ENCODE measurements around the gene TPGS1. TPM values are rescaled to one million over a fixed set of nuclear protein-coding genes. Genes with fewer than 3 reads are reported as not detected.
A peak's percentile ranks its signal among the peaks of the same experiment; 100 is the strongest.

Gene TPGS1
- total RNA-seq, 1 experiment from 2014 or later, result 26.2 TPM

DNA sequence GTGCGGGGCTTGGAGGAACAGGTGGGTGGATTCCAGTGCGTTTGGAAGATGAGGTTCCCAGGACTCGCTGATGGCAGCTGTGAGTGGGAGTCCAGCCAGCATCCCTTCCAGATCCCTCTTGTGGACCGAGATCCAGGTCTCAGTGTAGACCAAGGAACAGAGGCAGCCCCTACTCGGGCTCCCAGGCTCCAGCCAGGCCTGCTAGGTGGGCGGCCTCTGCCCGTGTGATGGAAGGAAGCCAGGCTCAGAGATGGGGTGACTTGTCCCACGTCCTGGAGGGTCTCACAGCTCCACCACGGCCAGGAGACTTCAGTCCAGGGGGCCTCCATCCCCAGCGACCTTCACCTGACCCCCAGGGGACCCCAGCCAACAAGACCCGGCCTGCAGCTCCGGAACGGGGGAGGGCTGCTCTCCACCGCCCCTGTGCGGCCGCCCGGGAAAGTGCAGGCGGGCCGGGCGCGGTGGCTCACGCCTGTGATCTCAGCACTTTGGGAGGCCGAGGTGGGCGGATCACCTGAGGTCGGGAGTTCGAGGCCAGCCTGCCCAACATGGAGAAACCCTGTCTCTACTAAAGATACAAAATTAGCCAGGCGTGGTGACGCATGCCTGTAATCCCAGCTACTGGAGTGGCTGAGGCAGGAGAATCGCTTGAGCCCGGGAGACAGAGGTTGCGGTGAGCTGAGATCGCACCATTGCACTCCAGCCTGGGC is 11.7 kb upstream of the TPGS1 start:
- peak; percentile 64 for DNase-seq (ENCODE audit: low read depth)

DNA sequence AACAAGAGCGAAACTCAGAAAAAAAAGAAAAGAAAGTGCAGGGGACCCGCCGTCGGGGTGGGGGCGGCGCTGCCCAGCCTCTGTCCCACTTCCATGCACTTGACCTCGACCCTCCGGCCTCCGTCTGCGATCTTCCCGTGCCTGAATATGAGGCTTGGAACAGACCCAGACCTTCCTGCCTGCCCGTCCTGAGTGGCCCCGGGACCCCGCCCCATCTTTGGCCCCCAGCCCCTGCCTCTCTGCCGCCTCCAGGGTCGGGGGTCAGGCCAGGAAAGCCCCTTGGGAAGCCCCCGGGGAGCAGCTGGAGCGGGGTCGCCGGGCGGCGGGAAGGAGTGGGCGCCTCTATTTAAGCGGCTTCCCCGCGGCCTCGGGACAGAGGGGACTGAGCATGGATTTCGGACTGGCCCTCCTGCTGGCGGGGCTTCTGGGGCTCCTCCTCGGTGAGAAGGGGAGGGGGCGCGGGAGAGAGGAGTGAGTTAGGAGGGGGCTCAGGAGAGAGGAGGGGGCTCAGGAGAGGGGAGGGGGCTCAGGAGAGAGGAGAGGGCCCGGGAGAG is 11.1 kb upstream of the TPGS1 start, which contains the start of gene MADCAM1:
TSS of gene MADCAM1 (plus strand) at position 375 of the 554 bp plus-strand sequence. CDS start at position 389, 14 bp downstream.
- no peak for DNase-seq (ENCODE audit: low read depth)

DNA sequence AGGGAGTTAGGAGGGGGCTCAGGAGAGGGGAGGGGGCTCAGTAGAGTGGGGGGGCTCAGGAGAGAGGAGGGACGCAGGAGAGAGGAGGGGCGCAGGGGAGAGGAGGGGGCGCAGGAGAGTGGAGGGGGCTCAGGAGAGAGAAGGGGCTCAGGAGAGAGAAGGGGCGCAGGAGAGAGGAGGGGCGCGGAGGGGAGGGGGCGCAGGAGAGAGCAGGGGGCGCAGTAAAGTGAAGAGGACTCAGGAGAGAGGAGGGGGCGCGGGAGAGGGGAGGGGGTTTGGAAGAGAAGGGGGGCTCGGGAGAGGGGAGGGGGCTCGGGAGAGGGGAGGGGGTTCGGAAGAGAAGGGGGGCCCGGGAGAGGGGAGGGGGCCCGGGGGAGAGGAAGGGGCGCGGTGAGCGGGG is 10.3 kb upstream of the TPGS1 start:
- no peak for DNase-seq (ENCODE audit: low read depth)

DNA sequence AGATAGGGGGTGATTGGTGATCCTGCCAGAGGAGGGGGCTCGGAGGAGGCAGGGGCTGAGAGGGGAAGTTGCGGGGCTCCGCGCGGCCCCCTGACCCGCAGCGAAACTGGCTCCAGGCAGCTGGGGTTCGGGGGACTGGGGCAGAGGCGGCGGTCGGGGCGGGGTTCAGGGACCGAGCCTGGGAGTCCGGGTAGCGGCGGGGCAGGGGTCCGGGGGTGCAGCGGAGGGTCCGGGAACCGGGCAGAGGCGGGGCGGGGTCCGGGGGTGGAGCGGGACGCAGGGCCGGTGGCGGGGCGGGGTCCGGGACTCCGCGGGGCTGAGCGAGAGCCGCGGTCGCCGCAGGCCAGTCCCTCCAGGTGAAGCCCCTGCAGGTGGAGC is 9.8 kb upstream of the TPGS1 start:
- DNase-seq (ENCODE audit: low read depth), result no peak

DNA sequence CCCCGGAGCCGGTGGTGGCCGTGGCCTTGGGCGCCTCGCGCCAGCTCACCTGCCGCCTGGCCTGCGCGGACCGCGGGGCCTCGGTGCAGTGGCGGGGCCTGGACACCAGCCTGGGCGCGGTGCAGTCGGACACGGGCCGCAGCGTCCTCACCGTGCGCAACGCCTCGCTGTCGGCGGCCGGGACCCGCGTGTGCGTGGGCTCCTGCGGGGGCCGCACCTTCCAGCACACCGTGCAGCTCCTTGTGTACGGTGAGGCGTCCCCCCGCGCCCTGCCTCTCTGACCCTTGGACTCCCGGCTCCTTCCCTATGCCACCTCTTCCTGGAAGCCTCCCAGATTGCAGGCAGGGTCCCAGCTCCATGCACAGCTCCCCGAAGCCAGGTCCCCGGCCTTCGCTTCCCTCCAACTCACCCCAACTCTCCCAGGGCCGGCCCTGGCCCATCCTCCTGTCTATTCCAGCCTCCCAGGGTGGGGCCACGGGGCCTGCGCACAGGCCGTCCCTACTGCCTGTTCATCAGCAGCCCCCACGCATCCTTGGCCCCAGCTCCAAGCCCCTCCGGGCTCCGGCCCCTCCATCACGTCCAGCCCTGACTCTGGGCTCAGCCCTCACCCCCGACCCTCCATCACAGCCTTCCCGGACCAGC is 9.3 kb upstream of the TPGS1 start:
- no peak for DNase-seq (ENCODE audit: low read depth)

DNA sequence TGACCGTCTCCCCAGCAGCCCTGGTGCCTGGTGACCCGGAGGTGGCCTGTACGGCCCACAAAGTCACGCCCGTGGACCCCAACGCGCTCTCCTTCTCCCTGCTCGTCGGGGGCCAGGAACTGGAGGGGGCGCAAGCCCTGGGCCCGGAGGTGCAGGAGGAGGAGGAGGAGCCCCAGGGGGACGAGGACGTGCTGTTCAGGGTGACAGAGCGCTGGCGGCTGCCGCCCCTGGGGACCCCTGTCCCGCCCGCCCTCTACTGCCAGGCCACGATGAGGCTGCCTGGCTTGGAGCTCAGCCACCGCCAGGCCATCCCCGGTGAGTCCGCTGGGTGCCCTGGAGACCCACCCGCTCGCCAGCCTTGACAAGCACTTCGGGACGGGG is 8.8 kb upstream of the TPGS1 start:
- DNase-seq (ENCODE audit: low read depth), result no peak

DNA sequence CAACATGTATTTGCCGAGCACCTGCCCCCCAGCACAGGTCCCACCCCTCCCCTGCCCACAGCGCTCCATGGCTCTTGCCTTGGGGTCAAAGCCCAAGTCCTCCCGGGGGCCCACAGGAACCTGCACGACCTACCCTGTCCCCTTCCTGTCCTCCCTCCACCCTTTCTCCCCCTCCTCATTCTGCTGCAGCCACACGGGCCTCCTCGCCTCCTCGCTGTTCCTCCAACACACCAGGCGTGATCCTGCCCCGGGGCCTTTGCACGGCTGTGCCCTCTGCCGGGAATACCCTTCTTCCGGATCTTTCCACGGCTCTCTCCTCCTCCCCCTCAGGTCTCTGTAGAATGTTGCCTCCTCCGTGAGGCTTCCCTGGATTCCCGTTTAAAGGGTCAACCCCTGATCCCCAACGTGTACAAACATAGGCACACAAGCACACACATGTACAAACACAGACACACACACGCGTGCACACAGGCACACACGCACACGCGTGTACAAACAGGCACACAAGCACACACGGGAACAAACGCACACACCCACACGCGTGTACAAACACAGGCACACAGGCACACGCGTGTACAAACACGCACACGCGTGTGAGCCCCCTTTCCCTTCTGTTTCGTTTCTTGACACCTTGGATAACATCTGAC is 8.2 kb upstream of the TPGS1 start:
- DNase-seq (ENCODE audit: low read depth), result no peak

DNA sequence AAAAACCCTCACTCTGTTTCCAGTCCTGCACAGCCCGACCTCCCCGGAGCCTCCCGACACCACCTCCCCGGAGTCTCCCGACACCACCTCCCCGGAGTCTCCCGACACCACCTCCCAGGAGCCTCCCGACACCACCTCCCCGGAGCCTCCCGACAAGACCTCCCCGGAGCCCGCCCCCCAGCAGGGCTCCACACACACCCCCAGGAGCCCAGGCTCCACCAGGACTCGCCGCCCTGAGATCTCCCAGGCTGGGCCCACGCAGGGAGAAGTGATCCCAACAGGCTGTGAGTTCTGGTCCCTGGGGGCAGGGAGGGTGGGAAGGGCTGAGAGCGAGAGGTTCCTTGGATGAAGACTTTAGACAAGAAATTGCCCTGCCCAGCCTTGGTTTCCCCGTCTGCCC is 5.7 kb upstream of the TPGS1 start:
- no peak for DNase-seq (ENCODE audit: low read depth)

DNA sequence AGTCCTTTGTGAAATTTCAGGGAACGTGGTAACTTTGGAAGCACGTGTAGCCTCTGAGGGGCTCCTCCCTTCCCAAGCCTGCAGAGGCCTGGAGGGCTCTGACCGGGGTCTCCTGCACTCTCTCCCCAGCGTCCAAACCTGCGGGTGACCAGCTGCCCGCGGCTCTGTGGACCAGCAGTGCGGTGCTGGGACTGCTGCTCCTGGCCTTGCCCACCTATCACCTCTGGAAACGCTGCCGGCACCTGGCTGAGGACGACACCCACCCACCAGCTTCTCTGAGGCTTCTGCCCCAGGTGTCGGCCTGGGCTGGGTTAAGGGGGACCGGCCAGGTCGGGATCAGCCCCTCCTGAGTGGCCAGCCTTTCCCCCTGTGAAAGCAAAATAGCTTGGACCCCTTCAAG is 2.7 kb upstream of the TPGS1 start:
- no peak for DNase-seq (ENCODE audit: low read depth)

DNA sequence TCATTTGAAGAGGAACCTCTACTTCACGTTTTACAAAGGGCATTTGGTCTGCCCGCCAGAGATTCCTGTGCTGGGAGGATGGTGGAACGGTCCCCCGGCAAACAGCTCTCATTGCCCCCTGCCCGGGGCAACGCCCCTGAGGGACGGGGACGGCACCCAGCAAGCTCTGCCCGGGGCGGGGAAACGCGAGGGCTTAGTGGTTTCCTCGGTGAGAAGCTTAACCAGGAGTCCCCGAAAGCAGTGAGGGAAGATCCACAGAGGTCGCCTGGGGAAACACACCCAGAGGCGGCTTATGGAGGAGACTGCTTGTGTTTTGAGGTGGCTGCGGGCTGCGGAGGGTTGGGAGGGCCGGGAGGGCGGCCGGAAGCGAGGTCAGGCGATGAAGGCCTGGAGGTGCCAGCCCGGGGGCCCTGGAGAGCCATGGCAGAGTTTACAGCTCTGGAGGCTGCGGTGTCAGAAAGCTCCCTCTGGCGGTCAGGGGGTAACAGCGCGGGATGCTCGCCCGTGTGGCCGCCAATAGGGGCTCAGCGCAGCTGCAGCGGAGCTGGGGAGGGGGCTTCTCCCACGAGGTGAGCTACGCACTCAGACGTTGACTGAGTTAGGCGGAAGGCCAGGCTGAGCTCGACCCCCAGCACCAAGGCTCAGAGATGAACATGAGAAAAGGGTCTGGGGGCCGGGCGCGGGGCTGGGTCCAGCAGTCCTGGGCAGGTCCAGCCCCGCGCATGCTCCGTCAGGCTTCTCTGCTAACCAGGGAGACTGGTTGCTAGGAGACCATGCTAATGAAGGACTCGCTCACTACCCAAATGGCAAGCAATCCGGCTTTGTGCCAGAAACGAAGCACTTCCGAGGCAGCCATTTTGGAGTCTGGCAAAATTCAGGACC is 652 bp upstream of the TPGS1 start:
- peak; percentile 99 for DNase-seq (ENCODE audit: low read depth)

DNA sequence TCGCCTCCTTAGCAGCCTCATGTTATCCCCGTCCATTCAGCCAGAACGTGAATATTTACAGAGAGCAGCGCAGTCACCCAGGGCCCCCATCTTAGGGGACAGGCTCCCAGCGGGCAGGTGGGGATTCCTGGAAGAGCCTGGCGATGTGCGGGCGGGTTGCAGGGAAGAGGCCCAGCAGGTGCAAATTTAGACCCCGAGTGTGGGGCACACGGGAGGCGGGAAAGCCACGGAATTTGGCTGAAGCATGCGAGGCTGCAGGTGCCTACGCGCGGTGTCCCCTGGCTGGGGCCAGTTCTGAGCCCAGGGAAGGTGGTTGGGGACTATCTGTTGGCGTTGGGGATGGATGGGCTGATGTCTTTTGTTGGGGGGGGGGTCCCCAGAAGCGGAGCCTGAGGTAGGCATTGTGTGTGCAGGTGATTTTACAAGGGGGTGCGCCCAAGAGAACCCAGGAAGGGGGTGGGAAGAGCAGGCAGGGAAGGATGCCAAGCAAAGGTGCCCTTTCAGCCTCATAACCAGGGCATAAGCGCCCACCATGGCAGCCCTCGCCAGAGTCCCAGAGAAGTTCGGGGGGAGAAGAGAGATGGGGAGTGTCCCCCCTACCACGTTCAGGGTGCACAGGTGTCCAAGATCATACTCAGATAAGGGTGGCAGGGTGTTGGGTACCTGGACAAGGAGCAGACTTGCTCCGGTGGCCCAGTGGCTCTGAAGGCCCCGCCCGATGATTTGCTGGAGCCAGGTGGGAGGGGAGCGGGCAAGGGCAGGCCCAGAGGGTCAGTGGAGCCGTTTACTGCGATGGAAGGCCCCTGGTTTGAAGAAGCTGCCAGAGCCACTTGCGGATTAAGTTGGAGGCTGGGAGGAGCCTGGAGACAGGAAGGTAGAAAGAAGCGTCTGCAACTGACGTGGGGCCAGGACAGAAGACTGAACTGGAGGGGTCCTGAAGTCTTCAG is 1.2 kb downstream of the TPGS1 start:
- DNase-seq (ENCODE audit: low read depth), result no peak

DNA sequence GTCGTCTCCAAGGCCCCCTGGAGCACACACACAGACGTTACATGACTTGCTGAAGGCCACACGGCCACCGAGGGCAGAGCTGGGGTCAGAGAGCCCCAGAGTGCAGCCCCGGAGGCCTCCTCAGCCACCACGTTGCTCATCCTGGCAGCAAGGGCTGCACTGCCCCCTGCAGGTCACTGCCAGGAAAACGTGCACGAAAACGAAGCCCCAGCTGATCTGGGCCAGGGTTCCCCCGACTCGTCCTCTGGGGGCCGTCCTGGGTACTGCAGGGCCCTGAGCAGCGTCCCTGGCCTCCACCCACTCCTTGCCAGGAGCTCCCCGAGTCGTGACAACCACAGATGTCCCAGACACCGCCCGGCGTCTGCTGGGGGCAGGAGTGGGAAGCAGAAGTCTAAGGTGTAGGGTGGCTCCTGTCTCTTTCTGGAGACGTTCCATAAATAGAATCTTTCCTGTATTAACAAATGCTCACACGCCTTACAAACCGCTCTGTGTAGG is 3.4 kb downstream of the TPGS1 start:
- DNase-seq (ENCODE audit: low read depth), result peak; percentile 71

DNA sequence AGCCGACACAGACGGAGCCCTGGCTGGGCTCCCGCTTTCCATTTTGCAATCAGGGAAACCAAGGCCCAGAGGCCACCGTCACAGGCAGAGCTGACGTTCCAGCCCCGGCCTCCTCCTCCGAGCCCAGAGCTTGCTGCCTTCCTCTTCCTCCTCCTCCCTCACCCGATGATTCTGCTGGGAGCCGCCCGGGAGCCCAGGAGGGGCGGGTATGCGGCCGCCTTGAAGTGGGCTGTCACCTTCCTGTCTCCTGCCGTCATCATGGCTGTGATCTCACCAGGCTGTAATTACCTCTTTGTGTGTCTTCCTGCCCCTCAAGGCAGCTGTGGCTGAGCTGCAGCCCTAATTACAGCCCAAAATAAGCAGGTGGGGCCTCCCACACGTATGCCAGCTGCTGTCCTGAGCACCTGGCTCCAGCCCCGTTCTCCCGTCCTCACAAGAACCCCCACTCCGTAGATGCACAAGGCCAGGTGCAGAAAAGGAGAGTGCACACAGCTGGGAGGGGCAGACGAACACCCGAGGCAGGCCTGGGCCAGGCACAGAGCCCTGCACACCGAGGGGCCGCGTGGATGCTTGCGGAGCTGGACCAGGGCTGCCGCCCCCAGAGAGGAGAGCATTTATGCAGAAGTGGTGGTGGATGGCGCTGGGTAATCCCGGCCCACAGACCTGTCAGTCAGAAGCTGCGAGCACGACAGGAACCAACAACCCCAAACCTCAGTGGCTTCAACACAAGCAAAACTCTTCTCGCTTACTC is 4.0 kb downstream of the TPGS1 start:
- DNase-seq (ENCODE audit: low read depth), result no peak

DNA sequence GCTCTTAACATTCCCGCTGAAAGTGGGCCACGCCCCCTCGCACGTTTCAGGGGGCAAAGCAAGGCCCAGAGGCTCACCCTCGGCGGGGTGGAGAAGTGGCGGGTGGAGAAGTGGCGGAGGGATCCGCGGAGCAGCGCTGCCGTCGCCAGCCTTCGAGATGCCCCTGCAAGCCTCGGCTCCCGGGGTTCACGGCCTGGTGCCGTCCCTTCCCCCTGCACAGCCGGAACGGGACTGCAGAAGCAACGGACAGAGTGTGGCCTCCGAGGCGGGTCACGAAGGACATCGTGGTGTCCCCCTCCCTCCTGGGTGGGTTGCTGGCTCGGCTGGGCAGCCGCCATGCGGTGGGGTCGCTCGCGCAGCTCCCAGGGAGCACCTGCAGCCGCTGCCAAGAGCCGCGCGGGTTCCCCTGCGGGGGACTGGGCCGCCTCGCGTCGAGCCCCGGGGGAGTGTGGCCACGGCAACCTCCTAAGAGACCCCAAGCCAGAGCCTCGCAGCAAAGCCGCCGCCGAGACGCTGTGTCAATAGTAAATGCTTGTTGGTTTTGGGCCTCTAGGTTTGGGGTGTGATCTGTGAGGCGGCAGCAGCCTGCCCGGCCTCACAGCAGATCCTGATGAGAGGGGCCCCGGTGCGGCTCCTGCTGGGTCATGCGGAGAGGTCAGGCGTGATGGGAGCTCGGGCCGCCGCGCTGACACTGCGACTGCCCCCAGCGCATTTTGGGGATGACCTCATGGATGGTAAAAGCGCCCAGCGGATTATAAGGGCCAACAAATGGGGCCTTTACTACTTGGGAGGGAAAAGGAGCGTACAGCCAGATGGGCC is 5.5 kb downstream of the TPGS1 start:
- no peak for DNase-seq (ENCODE audit: low read depth)

DNA sequence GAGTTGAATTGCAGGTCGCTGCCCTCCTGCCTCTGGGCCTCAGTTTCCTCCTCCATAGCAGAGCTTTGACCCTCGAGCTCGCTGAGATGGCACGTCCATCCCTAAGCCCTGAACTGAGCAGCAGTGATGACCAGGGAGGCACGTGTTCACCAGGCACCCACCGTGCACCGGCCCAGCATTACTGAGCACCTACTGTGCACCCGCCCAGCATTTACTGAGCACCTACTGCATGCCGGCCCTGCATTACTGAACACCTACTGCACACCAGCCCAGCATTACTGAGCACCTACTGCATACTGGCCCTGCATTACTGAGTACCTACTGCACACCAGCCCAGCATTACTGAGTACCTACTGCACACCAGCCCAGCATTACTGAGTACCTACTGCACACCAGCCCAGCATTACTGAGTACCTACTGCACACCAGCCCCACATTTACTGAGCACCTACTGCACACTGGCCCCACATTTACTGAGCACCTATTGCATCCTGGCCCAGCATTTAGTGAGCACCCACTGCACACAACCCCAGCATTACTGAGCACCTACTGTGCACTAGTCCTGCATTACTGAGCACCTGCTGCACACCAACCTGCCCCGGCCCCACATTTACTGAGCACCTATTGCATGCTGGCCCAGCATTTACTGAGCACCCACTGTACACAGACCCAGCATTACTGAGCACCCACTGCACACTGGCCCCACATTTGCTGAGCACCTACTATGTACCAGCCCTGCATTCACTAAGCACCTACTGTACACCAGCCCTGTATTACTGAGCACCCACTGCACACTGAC is 6.3 kb downstream of the TPGS1 start:
- DNase-seq (ENCODE audit: low read depth), result no peak

DNA sequence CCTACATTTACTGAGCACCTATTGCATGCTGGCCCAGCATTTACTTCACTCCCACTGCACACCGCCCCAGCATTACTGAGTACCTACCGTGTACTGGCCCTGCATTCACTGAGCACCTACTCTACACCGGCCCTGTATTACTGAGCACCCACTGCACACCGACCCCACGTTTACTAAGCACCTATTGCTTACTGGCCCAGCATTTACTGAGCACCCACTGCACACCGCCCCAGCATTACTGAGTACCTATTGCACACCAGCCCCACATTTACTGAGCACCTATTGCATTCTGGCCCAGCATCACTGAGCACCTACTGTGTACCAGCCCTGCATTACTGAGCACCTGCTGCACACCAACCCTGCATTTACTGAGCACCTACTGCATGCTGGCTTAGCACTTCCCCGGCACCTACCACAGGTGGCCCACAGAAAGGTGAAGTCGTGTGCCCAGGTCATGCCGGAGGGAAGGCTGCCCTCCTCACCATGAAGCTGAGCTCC is 6.9 kb downstream of the TPGS1 start:
- DNase-seq (ENCODE audit: low read depth), result no peak

DNA sequence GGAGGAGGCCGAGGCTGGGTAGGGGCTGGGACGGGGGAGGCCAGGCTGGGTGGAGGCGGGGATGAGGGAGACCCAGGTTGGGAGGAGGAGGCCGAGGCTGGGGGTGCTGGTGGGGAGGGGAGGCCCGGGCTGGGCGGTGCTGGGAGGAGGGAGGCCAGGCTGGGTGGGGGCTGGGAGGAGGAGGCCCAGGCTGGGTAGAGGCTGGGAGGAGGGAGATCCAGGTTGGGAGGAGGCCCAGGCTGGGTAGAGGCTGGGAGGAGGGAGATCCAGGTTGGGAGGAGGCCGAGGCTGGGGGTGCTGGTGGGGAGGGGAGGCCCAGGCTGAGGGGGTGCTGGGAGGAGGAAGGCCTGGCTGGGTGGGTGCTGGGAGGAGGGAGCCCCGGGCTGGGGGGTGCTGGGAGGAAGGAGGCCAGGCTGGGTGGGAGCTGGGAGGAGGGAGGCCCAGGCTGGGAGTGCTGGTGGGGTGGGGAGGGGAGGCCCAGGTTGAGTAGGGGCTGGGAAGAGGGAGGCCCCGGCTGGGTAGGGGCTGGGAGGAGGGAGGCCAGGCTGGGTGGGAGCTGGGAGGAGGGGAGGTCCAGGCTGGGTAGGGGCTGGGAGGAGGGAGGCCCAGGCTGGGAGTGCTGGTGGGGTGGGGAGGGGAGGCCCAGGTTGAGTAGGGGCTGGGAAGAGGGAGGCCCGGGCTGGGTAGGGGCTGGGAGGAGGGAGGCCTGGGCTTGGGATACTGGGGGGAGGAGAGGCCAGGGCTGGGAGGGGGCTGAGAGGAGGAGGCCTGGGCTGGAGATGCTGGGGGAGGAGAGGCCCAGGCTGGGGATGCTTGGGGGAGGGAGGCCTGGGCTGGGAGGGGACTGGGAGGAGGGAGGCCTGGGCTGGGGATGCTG is 10.7 kb downstream of the TPGS1 start:
- no peak for DNase-seq (ENCODE audit: low read depth)

All from RPMI7951 (cell line).